HG03060 (cell line): Measurements from ENCODE around the gene SNAP25.

Experiments
- ATAC-seq: cut with Tn5 transposase; IDR thresholded peaks from one replicate; pipeline ENCODE4 v1.9.1; 2021; ENCODE audit warnings: low read depth, moderate number of reproducible peaks; ENCODE audit not compliant: unreplicated experiment

SNAP25 gene

GRCh38 chr20:10324198-10324847 lies 105.7 kb downstream of the SNAP25 start:
- ATAC-seq = no peak

GRCh38 chr20:10328897-10329255 lies 110.2 kb downstream of the SNAP25 start:
- no peak for ATAC-seq

- no peak for ATAC-seq
Measured at GRCh38 chr20:10329387-10330005, 110.9 kb downstream of the SNAP25 start.

GRCh38 chr20:10330071-10330470 lies 111.4 kb downstream of the SNAP25 start:
- no peak for ATAC-seq

- ATAC-seq = no peak
Measured at GRCh38 chr20:10332656-10333415, 114.2 kb downstream of the SNAP25 start.

GRCh38 chr20:10336959-10337729 lies 118.5 kb downstream of the SNAP25 start:
- ATAC-seq = no peak

GRCh38 chr20:10338426-10339180 lies 120.0 kb downstream of the SNAP25 start:
- ATAC-seq = no peak

GRCh38 chr20:10339609-10340008 lies 121.0 kb downstream of the SNAP25 start:
- ATAC-seq = no peak

GRCh38 chr20:10342152-10342551 lies 123.5 kb downstream of the SNAP25 start:
- no peak for ATAC-seq

- ATAC-seq = no peak
Measured at GRCh38 chr20:10344953-10345352, 126.3 kb downstream of the SNAP25 start.

GRCh38 chr20:10347086-10347880 lies 128.7 kb downstream of the SNAP25 start:
- ATAC-seq = no peak

- no peak for ATAC-seq
Measured at GRCh38 chr20:10349118-10349517, 130.5 kb downstream of the SNAP25 start.

GRCh38 chr20:10350188-10350842 lies 131.7 kb downstream of the SNAP25 start:
- no peak for ATAC-seq

- ATAC-seq = no peak
Measured at GRCh38 chr20:10352934-10353824, 134.5 kb downstream of the SNAP25 start.

GRCh38 chr20:10356628-10357027 lies 138.0 kb downstream of the SNAP25 start:
- no peak for ATAC-seq
